ENCODE data around the gene FAM120B. TPM values are rescaled to one million over a fixed set of nuclear protein-coding genes. Genes with fewer than 3 reads are reported as not detected.

The FAM120B gene
- total RNA-seq, 1 experiment from 2014 or later, result 25.2 TPM

- TF ChIP-seq EZH2phosphoT487 (IDR thresholded peaks at IDR 0.05; ENCODE audit: borderline replicate concordance) (no peak), CTCF (IDR thresholded peaks at IDR 0.05 in 2 of 3, conservative IDR thresholded peaks at IDR 0.05 in 1 of 3; ENCODE audit: borderline replicate concordance in 1 of 3, insufficient read depth in 1 of 3, low read depth in 2 of 3, low read length in 2 of 3) (no peak)
Measured at GRCh38 chr6:170258407-170258806, 48.2 kb upstream of the FAM120B start (continued).

GRCh38 chr6:170259278-170259677 lies 47.3 kb upstream of the FAM120B start:
- H2AFZ ChIP-seq (ENCODE audit: low read depth, low read length, poor library complexity, severe bottlenecking), result no peak overlapping the region
- H3K9me2 ChIP-seq (ENCODE audit: insufficient read depth), result no peaks in the 10 kb centered on the region
- ATAC-seq (no peak), DNase-seq (ENCODE audit: low read depth, low spot score) (no peak)
- no peak overlapping the region for H3K9ac ChIP-seq (ENCODE audit: low read length)
- ChIA-PET RAD21 (ENCODE audit: low non-redundant PET in 1 of 2, low total read pairs in 2 of 2, uncharacterized antibody in 2 of 2, unreplicated experiment in 2 of 2) (no interaction called here), POLR2A (no interaction called here), CTCF (no interaction called here)
- no peak overlapping the region for H3K4me3 ChIP-seq (replicated peaks in 1 of 2; ENCODE audit: low read depth in 1 of 2, low read length in 2 of 2)
- no peaks in the 10 kb centered on the region for H3K79me2 ChIP-seq (ENCODE audit: insufficient read depth, low read length)
- no peaks in the 10 kb centered on the region for H3K4me1 ChIP-seq (ENCODE audit: control insufficient read depth in 1 of 2, insufficient read depth in 2 of 2, low read length in 2 of 2)
- no peaks in the 10 kb centered on the region for H3K36me3 ChIP-seq (ENCODE audit: control insufficient read depth in 1 of 2, insufficient read depth in 2 of 2, low read length in 2 of 2)
- no peaks in the 10 kb centered on the region for H3K9me3 ChIP-seq (ENCODE audit: control insufficient read depth in 1 of 2, insufficient read depth in 1 of 2, low read depth in 1 of 2, low read length in 2 of 2)
- H3K27me3 ChIP-seq (ENCODE audit: insufficient read depth, low read length), result no peaks in the 10 kb centered on the region
- TF ChIP-seq ELF1 (IDR thresholded peaks at IDR 0.05; ENCODE audit: borderline replicate concordance, low read depth), result no peak
- TF ChIP-seq YY1 (IDR thresholded peaks at IDR 0.05; ENCODE audit: extremely low read depth, insufficient replicate concordance, low read depth, low read length), result no peak
- no peak for TF ChIP-seq REST (IDR thresholded peaks at IDR 0.05; ENCODE audit: low read depth)
- no TSS peak for BruUV-seq (replicated peaks)
- no peak overlapping the region for H3K4me2 ChIP-seq (ENCODE audit: low read length)
- intact Hi-C loops (cut with micrococcal nuclease), result no loop called here
- H3K27ac ChIP-seq (ENCODE audit: low read depth, low read length), result no peak overlapping the region
- H4K20me1 ChIP-seq (ENCODE audit: insufficient read depth), result no peaks in the 10 kb centered on the region

Measured in HCT116 (cell line).